Measurements from ENCODE around the gene NPRL2. TPM values are rescaled to one million over a fixed set of nuclear protein-coding genes. Genes with fewer than 3 reads are reported as not detected.

The NPRL2 gene
- total RNA-seq, 1 experiment from 2014 or later, result 30.7 TPM

GRCh38 chr3:50327943-50328691 lies 22.5 kb downstream of the NPRL2 start, which contains the start of gene TUSC2:
TSS of gene TUSC2 (minus strand) at chr3:50328223. CDS start at chr3:50328099, 124 bp downstream.
- peak; percentile 92 for DNase-seq (ENCODE audit: low spot score)

- DNase-seq (ENCODE audit: low spot score), result no peak
Observed at GRCh38 chr3:50327129-50327528, 23.4 kb downstream of the NPRL2 start.

- DNase-seq (ENCODE audit: low spot score), result no peak
Observed at GRCh38 chr3:50326182-50326541, 24.4 kb downstream of the NPRL2 start.

- DNase-seq (ENCODE audit: low spot score), result no peak
Observed at GRCh38 chr3:50325497-50326181, 24.9 kb downstream of the NPRL2 start.

- no peak for DNase-seq (ENCODE audit: low spot score)
Observed at GRCh38 chr3:50325113-50325480, 25.5 kb downstream of the NPRL2 start.

- DNase-seq (ENCODE audit: low spot score), result peak; percentile 63
Observed at GRCh38 chr3:50324351-50325112, 26.0 kb downstream of the NPRL2 start.

- DNase-seq (ENCODE audit: low spot score), result no peak
Observed at GRCh38 chr3:50323614-50324199, 26.9 kb downstream of the NPRL2 start.

- no peak for DNase-seq (ENCODE audit: low spot score)
Observed at GRCh38 chr3:50323092-50323600, 27.4 kb downstream of the NPRL2 start.

GRCh38 chr3:50322386-50323091 lies 28.0 kb downstream of the NPRL2 start, which contains the start of gene HYAL2:
TSS of gene HYAL2 (minus strand) at chr3:50322745. CDS start at chr3:50320489, 2,256 bp downstream.
- peak; percentile 36 for DNase-seq (ENCODE audit: low spot score)

- no peak for DNase-seq (ENCODE audit: low spot score)
Observed at GRCh38 chr3:50322115-50322385, 28.5 kb downstream of the NPRL2 start.

- peak; percentile 83 for DNase-seq (ENCODE audit: low spot score)
Observed at GRCh38 chr3:50321336-50322114, 29.1 kb downstream of the NPRL2 start.

GRCh38 chr3:50320853-50321335 lies 29.7 kb downstream of the NPRL2 start:
- peak; percentile 52 for DNase-seq (ENCODE audit: low spot score)

GRCh38 chr3:50319894-50320625 lies 30.5 kb downstream of the NPRL2 start:
- no peak for DNase-seq (ENCODE audit: low spot score)

- no peak for DNase-seq (ENCODE audit: low spot score)
Observed at GRCh38 chr3:50319181-50319893, 31.2 kb downstream of the NPRL2 start.

GRCh38 chr3:50318615-50319014 lies 32.0 kb downstream of the NPRL2 start:
- DNase-seq (ENCODE audit: low spot score), result no peak

GRCh38 chr3:50318163-50318562 lies 32.4 kb downstream of the NPRL2 start:
- DNase-seq (ENCODE audit: low spot score), result no peak

GRCh38 chr3:50317300-50317699 lies 33.3 kb downstream of the NPRL2 start:
- DNase-seq (ENCODE audit: low spot score), result peak; percentile 71

GRCh38 chr3:50316657-50317242 lies 33.8 kb downstream of the NPRL2 start:
- DNase-seq (ENCODE audit: low spot score), result peak; percentile 91

GRCh38 chr3:50314816-50315215 lies 35.8 kb downstream of the NPRL2 start:
- DNase-seq (ENCODE audit: low spot score), result no peak
